ENCODE data around the gene ARHGDIG.

- TF ChIP-seq POLR2A (IDR thresholded peaks at IDR 0.05; ENCODE audit: low read length): no peak
- no peak for TF ChIP-seq GATA1 (IDR thresholded peaks at IDR 0.05; ENCODE audit: low read depth, low read length)
These were observed 27.7 kb upstream of the ARHGDIG start for GRCh38 chr16:252366-253337.
